Endodermal cell (in vitro differentiated cells): Measurements from ENCODE around the gene TMEM154. TPM values are rescaled to one million over a fixed set of nuclear protein-coding genes. Genes with fewer than 3 reads are reported as not detected.

Experiments used
- DNase-seq: peaks from one replicate; pipeline ENCODE4 v3.0.0-alpha.2; 2017
- H3K27ac ChIP-seq: 2 replicates; pipeline ENCODE4 v1.5.1; 2013; ENCODE audit warnings: mild to moderate bottlenecking, low read depth, low read length, moderate library complexity
- H3K27me3 ChIP-seq: 2 replicates; pipeline ENCODE4 v1.6.1; 2013; ENCODE audit warnings: mild to moderate bottlenecking, low read length, moderate library complexity; ENCODE audit not compliant: insufficient read depth, control insufficient read depth, poor library complexity, severe bottlenecking
- H3K36me3 ChIP-seq: 2 replicates; pipeline ENCODE4 v1.7.0; 2013; ENCODE audit warnings: mild to moderate bottlenecking, low read length, moderate library complexity; ENCODE audit not compliant: control insufficient read depth, insufficient read depth
- H3K4me1 ChIP-seq: one replicate; pipeline ENCODE4 v1.7.0; 2013; ENCODE audit warnings: low read length; ENCODE audit not compliant: control insufficient read depth, insufficient read depth
- H3K4me3 ChIP-seq: 2 replicates; pipeline ENCODE4 v1.5.1; 2013; ENCODE audit warnings: mild to moderate bottlenecking, low read length, moderate library complexity
- H3K9ac ChIP-seq: 2 replicates; pipeline ENCODE4 v1.6.1; 2013; ENCODE audit warnings: mild to moderate bottlenecking, low read length, moderate library complexity; ENCODE audit not compliant: poor library complexity, severe bottlenecking; ENCODE audit errors: extremely low read depth
- H3K9me3 ChIP-seq: 2 replicates; pipeline ENCODE4 v1.6.1; 2013; ENCODE audit warnings: mild to moderate bottlenecking, low read length, moderate library complexity; ENCODE audit not compliant: control insufficient read depth
- H3K27ac Mint-ChIP-seq: 2 replicates; pipeline ENCODE4 v1.8.0; 2020; ENCODE audit warnings: mixed read lengths
- H3K27me3 Mint-ChIP-seq: 2 replicates; pipeline ENCODE4 v1.8.0; 2021; ENCODE audit warnings: mild to moderate bottlenecking, mixed read lengths; ENCODE audit not compliant: insufficient read depth
- H3K36me3 Mint-ChIP-seq: 2 replicates; pipeline ENCODE4 v1.8.0; 2020; ENCODE audit warnings: low read depth, mixed read lengths
- H3K4me1 Mint-ChIP-seq: 2 replicates; pipeline ENCODE4 v1.8.0; 2020; ENCODE audit warnings: mixed read lengths
- H3K4me3 Mint-ChIP-seq: 2 replicates; pipeline ENCODE4 v1.8.0; 2020; ENCODE audit warnings: mild to moderate bottlenecking, moderate library complexity, mixed read lengths
- H3K9me3 Mint-ChIP-seq: 2 replicates; pipeline ENCODE4 v1.8.0; 2020; ENCODE audit warnings: mild to moderate bottlenecking, mixed read lengths
- WGBS, 2 experiments: methylation state at CpG; one replicate each; pipeline versions ENCODE4 v1.1.5 to v1.1.7; 2013; ENCODE audit warnings: missing lambda C conversion rate in 2 of 2, mixed read lengths in 1 of 2; ENCODE audit not compliant: insufficient coverage in 1 of 2, insufficient read length in 1 of 2; 5-methylcytosine and 5-hydroxymethylcytosine counted together
- total RNA-seq, 2 donors: library from RNA; stranded (reverse); fragmentation: NEBNext Ultra II Directional in 1 of 2; extraction: Animal tissue kit (Norgen Biotek cat#: 25700) in 1 of 2; gene quantifications; 2 replicates in 1 of 2; 3 replicates in 1 of 2; pipeline ENCODE4 v1.2.1, GENCODE V29; 2021
- TF ChIP-seq, protein P1 (sequence below): fragments of 200-600 bp; sonication (generic); conservative IDR thresholded peaks from 2 replicates; pipeline ENCODE4 v1.5.0; 2021; ENCODE audit warnings: antibody characterized with exemption, mild to moderate bottlenecking

Gene TMEM154
- total RNA-seq, 2 donors from 2014 or later = 0.81 to 1.6 TPM

DNA sequence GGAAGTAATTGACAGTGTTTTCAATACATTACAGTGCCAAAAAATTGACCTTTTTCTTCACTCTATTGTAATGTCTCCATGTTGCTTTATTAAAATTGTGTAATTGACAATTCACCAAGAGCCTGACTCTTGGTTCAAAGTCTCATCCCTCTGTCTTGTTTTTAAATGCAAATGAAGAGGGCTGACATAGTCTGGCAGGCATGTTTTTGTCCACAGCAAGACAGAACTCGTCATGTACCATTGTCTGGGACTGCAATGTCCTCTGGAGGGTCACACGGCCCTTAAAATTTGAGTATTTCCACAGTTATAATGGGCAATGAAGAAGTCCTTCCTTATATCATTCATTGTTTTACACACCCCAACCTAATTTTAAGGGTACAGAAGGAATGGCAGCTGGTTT is 105.9 kb downstream of the TMEM154 start:
- no peak overlapping the region for H3K4me3 ChIP-seq
- DNase-seq = no peak
- H3K9me3 ChIP-seq = no peaks in the 10 kb centered on the region
- Mint-ChIP-seq H3K27me3 (no peaks in the 10 kb centered on the region), H3K27ac (no peak overlapping the region), H3K4me3 (no peak overlapping the region), H3K36me3 (no peaks in the 10 kb centered on the region), H3K9me3 (no peaks in the 10 kb centered on the region), H3K4me1 (peaks cover 8% of the 10 kb centered on the region)
- no peak overlapping the region for H3K9ac ChIP-seq
- 80 to 87% methylated on average over 1 to 2 of the region's 2 CpGs for WGBS, 2 experiments
- no peaks in the 10 kb centered on the region for H3K36me3 ChIP-seq
- no peaks in the 10 kb centered on the region for H3K27me3 ChIP-seq
- TF ChIP-seq, protein P1, sequence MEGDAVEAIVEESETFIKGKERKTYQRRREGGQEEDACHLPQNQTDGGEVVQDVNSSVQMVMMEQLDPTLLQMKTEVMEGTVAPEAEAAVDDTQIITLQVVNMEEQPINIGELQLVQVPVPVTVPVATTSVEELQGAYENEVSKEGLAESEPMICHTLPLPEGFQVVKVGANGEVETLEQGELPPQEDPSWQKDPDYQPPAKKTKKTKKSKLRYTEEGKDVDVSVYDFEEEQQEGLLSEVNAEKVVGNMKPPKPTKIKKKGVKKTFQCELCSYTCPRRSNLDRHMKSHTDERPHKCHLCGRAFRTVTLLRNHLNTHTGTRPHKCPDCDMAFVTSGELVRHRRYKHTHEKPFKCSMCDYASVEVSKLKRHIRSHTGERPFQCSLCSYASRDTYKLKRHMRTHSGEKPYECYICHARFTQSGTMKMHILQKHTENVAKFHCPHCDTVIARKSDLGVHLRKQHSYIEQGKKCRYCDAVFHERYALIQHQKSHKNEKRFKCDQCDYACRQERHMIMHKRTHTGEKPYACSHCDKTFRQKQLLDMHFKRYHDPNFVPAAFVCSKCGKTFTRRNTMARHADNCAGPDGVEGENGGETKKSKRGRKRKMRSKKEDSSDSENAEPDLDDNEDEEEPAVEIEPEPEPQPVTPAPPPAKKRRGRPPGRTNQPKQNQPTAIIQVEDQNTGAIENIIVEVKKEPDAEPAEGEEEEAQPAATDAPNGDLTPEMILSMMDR = no peak
- H3K4me1 ChIP-seq = peaks cover 6% of the 10 kb centered on the region
- H3K27ac ChIP-seq = no peak overlapping the region

DNA sequence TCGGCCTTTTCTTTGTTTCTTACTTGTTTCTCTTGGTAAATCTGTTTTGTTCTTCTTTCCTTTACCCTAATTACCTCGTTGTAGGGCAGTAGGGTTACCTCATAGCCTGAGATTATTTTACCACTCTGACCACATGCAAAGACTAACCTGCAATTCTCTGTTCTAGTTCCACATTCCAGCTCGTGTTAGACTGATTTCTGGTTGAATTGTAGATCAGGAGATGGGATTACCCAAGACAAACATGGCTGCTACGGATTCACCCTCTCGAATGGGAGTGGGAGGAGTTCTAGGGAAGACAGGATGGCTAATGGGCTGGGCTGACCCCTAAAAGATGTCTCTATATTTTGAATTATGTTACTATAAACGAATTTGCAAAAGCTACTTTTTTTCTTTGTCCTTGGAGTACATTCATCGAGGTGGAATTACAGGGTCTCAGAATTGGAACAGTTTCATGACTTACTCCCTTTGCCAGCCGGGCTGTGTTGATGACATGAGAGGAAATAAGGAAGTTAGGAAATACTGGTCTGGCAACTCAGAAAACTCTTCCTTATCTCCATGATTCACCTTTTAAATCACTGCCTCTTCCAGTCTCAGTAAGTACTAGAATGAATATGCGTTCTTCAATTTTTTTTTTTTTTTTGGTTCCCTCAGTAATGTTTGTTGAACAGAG is 107.2 kb downstream of the TMEM154 start:
- no peak overlapping the region for H3K4me3 ChIP-seq
- no peaks in the 10 kb centered on the region for H3K4me1 ChIP-seq
- Mint-ChIP-seq H3K9me3 (no peaks in the 10 kb centered on the region), H3K27me3 (no peaks in the 10 kb centered on the region), H3K4me3 (no peak overlapping the region), H3K36me3 (no peaks in the 10 kb centered on the region), H3K4me1 (no peaks in the 10 kb centered on the region), H3K27ac (no peak overlapping the region)
- no peaks in the 10 kb centered on the region for H3K9me3 ChIP-seq
- H3K36me3 ChIP-seq = no peaks in the 10 kb centered on the region
- DNase-seq = no peak
- TF ChIP-seq, protein P1 = no peak
- WGBS, 2 experiments = 80 to 93% methylated on average over 1 to 9 of the region's 9 CpGs
- H3K9ac ChIP-seq = no peak overlapping the region
- no peaks in the 10 kb centered on the region for H3K27me3 ChIP-seq
- no peak overlapping the region for H3K27ac ChIP-seq

DNA sequence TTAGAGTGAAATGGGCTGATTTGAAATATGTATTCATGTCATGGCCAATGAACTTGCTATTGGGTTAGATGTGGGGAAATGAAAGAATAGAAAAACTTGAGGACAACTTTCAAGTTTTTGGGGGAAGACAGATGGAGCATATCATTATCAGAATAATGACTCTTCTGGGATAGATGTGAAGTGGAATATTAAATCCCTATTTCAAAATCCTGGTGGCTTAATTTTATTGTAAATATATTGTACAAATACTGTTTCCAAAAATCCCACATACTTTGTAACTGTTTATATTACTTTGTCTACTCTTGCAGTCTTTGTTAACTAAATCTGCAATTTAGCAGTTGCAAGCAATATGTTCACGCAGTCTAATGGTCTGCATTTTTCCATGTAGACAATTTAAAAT is 108.0 kb downstream of the TMEM154 start:
- no peak for DNase-seq
- no peak overlapping the region for H3K4me3 Mint-ChIP-seq
- Histone ChIP-seq H3K9me3 (no peaks in the 10 kb centered on the region), H3K4me1 (no peaks in the 10 kb centered on the region), H3K27me3 (no peaks in the 10 kb centered on the region), H3K27ac (no peak overlapping the region), H3K36me3 (no peaks in the 10 kb centered on the region), H3K4me3 (no peak overlapping the region), H3K9ac (no peak overlapping the region)
- no peaks in the 10 kb centered on the region for H3K27me3 Mint-ChIP-seq
- TF ChIP-seq, protein P1 = no peak
- WGBS, 2 experiments = 100% methylated on average over 1 of the region's 1 CpG; no CpG with 5 or more reads in 1 of the 2 experiments
- no peak overlapping the region for H3K27ac Mint-ChIP-seq
- no peaks in the 10 kb centered on the region for H3K4me1 Mint-ChIP-seq
- no peaks in the 10 kb centered on the region for H3K36me3 Mint-ChIP-seq
- H3K9me3 Mint-ChIP-seq = no peaks in the 10 kb centered on the region
